HCT116 (cell line): Measurements from ENCODE around the gene UBQLNL. TPM values are rescaled to one million over a fixed set of nuclear protein-coding genes. Genes with fewer than 3 reads are reported as not detected.

Experiments used
- ATAC-seq: fragments of 200-7000 bp; cut with Tn5 transposase; 2 replicates; pipeline ENCODE4 v1.9.1; 2020; ENCODE audit warnings: mild to moderate bottlenecking, moderate library complexity
- BruUV-seq: library from RNA; stranded (reverse); fragments of 400-500 nt; replicated peaks from 2 replicates; lab custom pipeline; 2021; lab: Mats Ljungman, UMichigan
- CTCF ChIA-PET: fragments of 300-600 bp; sonication (Branson Sonifier 250); formaldehyde crosslinking; loops from one replicate; lab custom pipeline; 2021; ENCODE audit warnings: antibody characterized with exemption; lab: Charles Lee
- POLR2A ChIA-PET: fragments of 300-600, 350-600 bp; sonication (Branson Sonifier 250); formaldehyde crosslinking; loops from one replicate; lab custom pipeline; 2021; ENCODE audit warnings: antibody characterized with exemption; lab: Charles Lee
- RAD21 ChIA-PET, 2 experiments: fragments of 300-600 bp; sonication (Branson Sonifier 250); formaldehyde crosslinking; loops; one replicate each; lab custom pipeline; 2023; ENCODE audit warnings: low total read pairs in 2 of 2; ENCODE audit not compliant: uncharacterized antibody in 2 of 2, unreplicated experiment in 2 of 2, low non-redundant PET in 1 of 2; lab: Charles Lee
- DNase-seq: peaks from one replicate; pipeline ENCODE4 v3.0.0-alpha.2; 2010; ENCODE audit warnings: low read depth, low spot score
- H2AFZ ChIP-seq: fragments of 200-600 bp; shearing (Covaris generic), sonication (generic); 2 replicates; pipeline ENCODE4 v1.6.1; 2017; ENCODE audit warnings: low read depth, mixed run types, mixed read lengths, antibody characterized with exemption, low read length; ENCODE audit not compliant: poor library complexity, severe bottlenecking
- H3K27ac ChIP-seq: 2 replicates; pipeline ENCODE4 v1.5.1; 2012; ENCODE audit warnings: low read depth, low read length
- H3K27me3 ChIP-seq: fragments of 200-600 bp; sonication (generic); 2 replicates; pipeline ENCODE4 v1.6.1; 2016; ENCODE audit warnings: mixed run types, low read length, mixed read lengths; ENCODE audit not compliant: insufficient read depth
- H3K36me3 ChIP-seq, 2 experiments: fragments of 200-500 bp in 1 of 2; fragments of 200-600 bp in 1 of 2; sonication (Bioruptor generic) in 1 of 2; sonication (generic) in 1 of 2; 2 replicates each; pipeline versions ENCODE4 v1.5.1 to v1.6.1; 2014 to 2016; ENCODE audit warnings: low read length in 2 of 2, inconsistent platforms in 1 of 2, mixed read lengths in 1 of 2, mixed run types in 1 of 2; ENCODE audit not compliant: insufficient read depth in 2 of 2, control insufficient read depth in 1 of 2
- H3K4me1 ChIP-seq, 2 experiments: fragments of 200-600 bp in 1 of 2; sonication (generic) in 1 of 2; 2 replicates each; pipeline versions ENCODE4 v1.5.1 to v1.6.1; 2012 to 2017; ENCODE audit warnings: low read length in 2 of 2, inconsistent platforms in 1 of 2, mild to moderate bottlenecking in 1 of 2, mixed read lengths in 1 of 2, mixed run types in 1 of 2, moderate library complexity in 1 of 2; ENCODE audit not compliant: insufficient read depth in 2 of 2, control insufficient read depth in 1 of 2
- H3K4me2 ChIP-seq: fragments of 200-600 bp; sonication (generic); 2 replicates; pipeline ENCODE4 v1.6.1; 2017; ENCODE audit warnings: mixed run types, low read length, mixed read lengths
- H3K4me3 ChIP-seq, 2 experiments: fragments of 200-600 bp in 1 of 2; sonication (generic) in 1 of 2; replicated peaks in 1 of 2; 2 replicates each; pipeline ENCODE4 v1.5.1; 2011 to 2016; ENCODE audit warnings: low read length in 2 of 2, control low read depth in 1 of 2, low read depth in 1 of 2, mild to moderate bottlenecking in 1 of 2, mixed read lengths in 1 of 2, mixed run types in 1 of 2
- H3K79me2 ChIP-seq: fragments of 200-600 bp; sonication (generic); 2 replicates; pipeline ENCODE4 v1.6.1; 2017; ENCODE audit warnings: mild to moderate bottlenecking, mixed run types, low read length, moderate library complexity, mixed read lengths; ENCODE audit not compliant: insufficient read depth
- H3K9ac ChIP-seq: fragments of 200-600 bp; sonication (generic); 2 replicates; pipeline ENCODE4 v1.6.1; 2016; ENCODE audit warnings: low read length, mixed read lengths
- H3K9me2 ChIP-seq: fragments of 200-600 bp; sonication (generic), shearing (Covaris generic); 2 replicates; pipeline ENCODE4 v1.6.1; 2017; ENCODE audit warnings: mixed run types, mild to moderate bottlenecking, moderate library complexity; ENCODE audit not compliant: insufficient read depth
- H3K9me3 ChIP-seq, 2 experiments: fragments of 200-500 bp in 1 of 2; fragments of 200-600 bp in 1 of 2; sonication (Bioruptor generic) in 1 of 2; sonication (generic) in 1 of 2; 2 replicates each; pipeline ENCODE4 v1.6.1; 2014 to 2017; ENCODE audit warnings: low read length in 2 of 2, mixed read lengths in 2 of 2, inconsistent platforms in 1 of 2, low read depth in 1 of 2, mild to moderate bottlenecking in 1 of 2, mixed run types in 1 of 2, moderate library complexity in 1 of 2; ENCODE audit not compliant: control insufficient read depth in 1 of 2, insufficient read depth in 1 of 2
- H4K20me1 ChIP-seq: fragments of 200-600 bp; sonication (generic), shearing (Covaris generic); 2 replicates; pipeline ENCODE4 v1.6.1; 2017; ENCODE audit warnings: mixed run types, mild to moderate bottlenecking, moderate library complexity; ENCODE audit not compliant: insufficient read depth
- CBX3 ChIP-seq: IDR thresholded peaks from 2 replicates; pipeline ENCODE4 v1.6.1; 2012; ENCODE audit warnings: low read depth
- CEBPB ChIP-seq: IDR thresholded peaks from 2 replicates; pipeline ENCODE4 v1.6.1; 2012; ENCODE audit warnings: low read depth
- EGR1 ChIP-seq: IDR thresholded peaks from 2 replicates; pipeline ENCODE4 v1.6.1; 2012; ENCODE audit warnings: low read depth
- EZH2 ChIP-seq: fragments of 200-600 bp; sonication (generic); IDR thresholded peaks from 2 replicates; pipeline ENCODE4 v1.6.1; 2017; ENCODE audit warnings: antibody characterized with exemption, mixed run types
- EZH2phosphoT487 ChIP-seq: fragments of 200-600 bp; IDR thresholded peaks from 2 replicates; pipeline ENCODE4 v1.6.1; 2018; ENCODE audit warnings: antibody characterized with exemption, borderline replicate concordance
- FOSL1 ChIP-seq: IDR thresholded peaks from 2 replicates; pipeline ENCODE4 v1.6.1; 2012; ENCODE audit warnings: low read depth
- JUND ChIP-seq: IDR thresholded peaks from 2 replicates; pipeline ENCODE4 v1.6.1; 2012
- POLR2A ChIP-seq: IDR thresholded peaks from 2 replicates; pipeline ENCODE4 v1.7.0; 2011; ENCODE audit warnings: borderline replicate concordance; ENCODE audit not compliant: insufficient read depth, insufficient read length; ENCODE audit errors: extremely low read depth
- POLR2AphosphoS5 ChIP-seq: IDR thresholded peaks from 2 replicates; pipeline ENCODE4 v1.6.1; 2011; ENCODE audit warnings: mild to moderate bottlenecking, low read depth, low read length, moderate library complexity
- RAD21 ChIP-seq: IDR thresholded peaks from 2 replicates; pipeline ENCODE4 v1.6.1; 2012; ENCODE audit warnings: low read depth, mild to moderate bottlenecking
- SP1 ChIP-seq: IDR thresholded peaks from 2 replicates; pipeline ENCODE4 v1.6.1; 2012; ENCODE audit warnings: low read depth
- SRF ChIP-seq: IDR thresholded peaks from 2 replicates; pipeline ENCODE4 v1.6.1; 2012; ENCODE audit warnings: low read depth
- TCF7L2 ChIP-seq: IDR thresholded peaks from 2 replicates; pipeline ENCODE4 v1.7.0; 2011; ENCODE audit warnings: borderline replicate concordance, inconsistent platforms; ENCODE audit not compliant: insufficient read depth, insufficient read length; ENCODE audit errors: extremely low read depth
- YY1 ChIP-seq: IDR thresholded peaks from 2 replicates; pipeline ENCODE4 v1.6.1; 2011; ENCODE audit warnings: low read length, low read depth, moderate library complexity, mild to moderate bottlenecking; ENCODE audit not compliant: insufficient replicate concordance; ENCODE audit errors: extremely low read depth
- ZFX ChIP-seq: fragments of 450-650 bp; IDR thresholded peaks from 2 replicates; pipeline ENCODE4 v1.6.1; 2017
- ZNF274 ChIP-seq: fragments of 200-500 bp; sonication (Bioruptor generic); IDR thresholded peaks from 2 replicates; pipeline ENCODE4 v1.6.1; 2014; ENCODE audit warnings: mild to moderate bottlenecking, low read depth, low read length, inconsistent platforms
- intact Hi-C: fragments of 100-400 bp; cut with micrococcal nuclease; formaldehyde crosslinking; loops from 2 replicates; pipeline ENCODE4 v1.10.0; 2022
- total RNA-seq: library from RNA; stranded (reverse); gene quantifications from one replicate; pipeline ENCODE4 v1.2.1, GENCODE V29; 2021; ENCODE audit not compliant: unreplicated experiment
- TF ChIP-seq, protein P1 (sequence below), 3 experiments: fragments of 200-600 bp in 1 of 3; sonication (generic) in 1 of 3; IDR thresholded peaks in 2 of 3; conservative IDR thresholded peaks in 1 of 3; 2 replicates each; pipeline ENCODE4 v1.5.1; 2012 to 2017; ENCODE audit warnings: low read depth in 2 of 3, low read length in 2 of 3, antibody characterized with exemption in 1 of 3, borderline replicate concordance in 1 of 3, control low read depth in 1 of 3, mild to moderate bottlenecking in 1 of 3, mixed read lengths in 1 of 3, mixed run types in 1 of 3, moderate library complexity in 1 of 3; ENCODE audit not compliant: insufficient read depth in 1 of 3
- TF ChIP-seq, protein P2 (sequence below): IDR thresholded peaks from 2 replicates; pipeline ENCODE4 v1.6.1; 2012

UBQLNL gene
- total RNA-seq, 1 experiment from 2014 or later: not detected

DNA sequence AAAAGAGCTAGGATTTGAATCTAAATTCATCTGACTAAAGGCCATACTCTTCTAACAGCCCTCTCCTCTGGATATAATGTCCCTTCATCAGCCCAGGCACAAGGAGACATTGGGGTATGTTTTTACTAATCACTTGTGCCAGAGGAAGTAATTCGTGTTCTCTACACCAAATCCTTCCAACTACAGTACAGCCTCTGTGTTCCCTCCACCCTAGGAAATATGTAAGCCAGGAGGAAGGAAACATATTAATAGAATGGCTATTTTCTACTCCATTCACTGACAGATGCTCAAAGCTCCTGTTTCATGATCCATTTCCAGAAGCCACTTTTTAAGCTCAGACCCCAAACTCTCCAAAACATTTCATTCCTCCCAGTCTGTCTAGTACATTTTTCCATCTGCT lies 12.0 kb upstream of the UBQLNL start:
- Histone ChIP-seq H2AFZ (no peak overlapping the region), H3K4me1 (no peaks in the 10 kb centered on the region), H3K79me2 (no peaks in the 10 kb centered on the region), H4K20me1 (no peaks in the 10 kb centered on the region), H3K36me3 (no peaks in the 10 kb centered on the region), H3K9me2 (no peaks in the 10 kb centered on the region), H3K27me3 (peaks cover 69% of the 10 kb centered on the region; the same call in 1 of the 2 replicates), H3K4me3 (no peak overlapping the region), H3K9me3 (no peaks in the 10 kb centered on the region), H3K9ac (no peak overlapping the region), H3K27ac (no peak overlapping the region), H3K4me2 (no peak overlapping the region)
- DNase-seq (no peak), ATAC-seq (no peak)
- ChIA-PET RAD21 (no interaction called here), POLR2A (interaction anchor here (1.4 kb wide), 1 partner anchor 22 kb away, joined by 5 read pairs; no protein-coding TSS in a partner anchor), CTCF (no interaction called here)
- no TSS peak for BruUV-seq
- TF ChIP-seq POLR2AphosphoS5 (no peak), YY1 (no peak), CEBPB (no peak)
- intact Hi-C loops: no loop called here

DNA sequence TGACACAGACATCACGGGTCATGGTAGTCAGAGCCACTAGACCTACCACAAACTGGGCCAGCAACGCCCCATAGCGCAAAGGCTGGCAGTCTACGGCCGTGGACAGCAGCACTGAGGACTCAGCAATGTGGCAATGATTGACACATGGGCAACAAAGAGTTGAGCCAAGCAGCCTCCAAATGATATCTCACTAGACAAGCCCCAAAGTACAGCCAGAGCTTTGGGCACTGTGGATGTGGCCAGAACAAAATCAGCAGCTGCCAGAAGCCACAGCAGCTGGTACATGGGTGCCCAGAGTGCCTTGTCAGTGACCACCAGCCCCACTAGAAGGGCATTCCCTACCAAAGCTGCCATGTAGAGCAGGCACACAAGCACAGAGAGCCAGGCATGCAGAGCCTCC lies 11.2 kb upstream of the UBQLNL start:
- no peaks in the 10 kb centered on the region for H3K4me1 ChIP-seq
- no peaks in the 10 kb centered on the region for H3K9me2 ChIP-seq
- no peaks in the 10 kb centered on the region for H3K9me3 ChIP-seq
- RAD21 ChIA-PET: no interaction called here
- intact Hi-C loops: no loop called here
- CTCF ChIA-PET: no interaction called here
- POLR2A ChIA-PET: interaction anchor here (1.7 kb wide), 1 partner anchor 22 kb away, joined by 7 read pairs; no protein-coding TSS in a partner anchor
- ATAC-seq (no peak), DNase-seq (no peak)
- no peak overlapping the region for H3K27ac ChIP-seq
- BruUV-seq: no TSS peak
- H3K79me2 ChIP-seq: no peaks in the 10 kb centered on the region
- H3K4me3 ChIP-seq: no peak overlapping the region
- no peak overlapping the region for H3K4me2 ChIP-seq
- H2AFZ ChIP-seq: no peak overlapping the region
- no peaks in the 10 kb centered on the region for H3K36me3 ChIP-seq
- H3K9ac ChIP-seq: no peak overlapping the region
- no peaks in the 10 kb centered on the region for H4K20me1 ChIP-seq
- H3K27me3 ChIP-seq: peaks cover 61% of the 10 kb centered on the region; the same call in 1 of the 2 replicates
- TF ChIP-seq, protein P1, sequence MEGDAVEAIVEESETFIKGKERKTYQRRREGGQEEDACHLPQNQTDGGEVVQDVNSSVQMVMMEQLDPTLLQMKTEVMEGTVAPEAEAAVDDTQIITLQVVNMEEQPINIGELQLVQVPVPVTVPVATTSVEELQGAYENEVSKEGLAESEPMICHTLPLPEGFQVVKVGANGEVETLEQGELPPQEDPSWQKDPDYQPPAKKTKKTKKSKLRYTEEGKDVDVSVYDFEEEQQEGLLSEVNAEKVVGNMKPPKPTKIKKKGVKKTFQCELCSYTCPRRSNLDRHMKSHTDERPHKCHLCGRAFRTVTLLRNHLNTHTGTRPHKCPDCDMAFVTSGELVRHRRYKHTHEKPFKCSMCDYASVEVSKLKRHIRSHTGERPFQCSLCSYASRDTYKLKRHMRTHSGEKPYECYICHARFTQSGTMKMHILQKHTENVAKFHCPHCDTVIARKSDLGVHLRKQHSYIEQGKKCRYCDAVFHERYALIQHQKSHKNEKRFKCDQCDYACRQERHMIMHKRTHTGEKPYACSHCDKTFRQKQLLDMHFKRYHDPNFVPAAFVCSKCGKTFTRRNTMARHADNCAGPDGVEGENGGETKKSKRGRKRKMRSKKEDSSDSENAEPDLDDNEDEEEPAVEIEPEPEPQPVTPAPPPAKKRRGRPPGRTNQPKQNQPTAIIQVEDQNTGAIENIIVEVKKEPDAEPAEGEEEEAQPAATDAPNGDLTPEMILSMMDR (IDR thresholded peaks at IDR 0.05 in 2 of 3, conservative IDR thresholded peaks at IDR 0.05 in 1 of 3; ENCODE audit: borderline replicate concordance in 1 of 3, insufficient read depth in 1 of 3, low read depth in 2 of 3, low read length in 2 of 3): no peak
- TF ChIP-seq ZNF274 (no peak), POLR2AphosphoS5 (no peak), FOSL1 (no peak), SP1 (no peak), ZFX (no peak), POLR2A (no peak), CBX3 (no peak), TCF7L2 (no peak), JUND (no peak), EZH2 (no peak), YY1 (no peak), EZH2phosphoT487 (no peak), RAD21 (no peak), SRF (no peak), EGR1 (no peak)
- TF ChIP-seq, protein P2, sequence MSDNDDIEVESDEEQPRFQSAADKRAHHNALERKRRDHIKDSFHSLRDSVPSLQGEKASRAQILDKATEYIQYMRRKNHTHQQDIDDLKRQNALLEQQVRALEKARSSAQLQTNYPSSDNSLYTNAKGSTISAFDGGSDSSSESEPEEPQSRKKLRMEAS: no peak
